ENCODE results near the gene HOXA7.

HOXA7 gene

GRCh38 chr7:27182285-27182841 is 25.9 kb upstream of the HOXA7 start:
- DNase-seq (ENCODE audit: low read depth in 2 of 2) = no peak

- DNase-seq (ENCODE audit: low read depth in 2 of 2) = no peak
These were observed 25.4 kb upstream of the HOXA7 start for GRCh38 chr7:27181795-27182275.

DNA sequence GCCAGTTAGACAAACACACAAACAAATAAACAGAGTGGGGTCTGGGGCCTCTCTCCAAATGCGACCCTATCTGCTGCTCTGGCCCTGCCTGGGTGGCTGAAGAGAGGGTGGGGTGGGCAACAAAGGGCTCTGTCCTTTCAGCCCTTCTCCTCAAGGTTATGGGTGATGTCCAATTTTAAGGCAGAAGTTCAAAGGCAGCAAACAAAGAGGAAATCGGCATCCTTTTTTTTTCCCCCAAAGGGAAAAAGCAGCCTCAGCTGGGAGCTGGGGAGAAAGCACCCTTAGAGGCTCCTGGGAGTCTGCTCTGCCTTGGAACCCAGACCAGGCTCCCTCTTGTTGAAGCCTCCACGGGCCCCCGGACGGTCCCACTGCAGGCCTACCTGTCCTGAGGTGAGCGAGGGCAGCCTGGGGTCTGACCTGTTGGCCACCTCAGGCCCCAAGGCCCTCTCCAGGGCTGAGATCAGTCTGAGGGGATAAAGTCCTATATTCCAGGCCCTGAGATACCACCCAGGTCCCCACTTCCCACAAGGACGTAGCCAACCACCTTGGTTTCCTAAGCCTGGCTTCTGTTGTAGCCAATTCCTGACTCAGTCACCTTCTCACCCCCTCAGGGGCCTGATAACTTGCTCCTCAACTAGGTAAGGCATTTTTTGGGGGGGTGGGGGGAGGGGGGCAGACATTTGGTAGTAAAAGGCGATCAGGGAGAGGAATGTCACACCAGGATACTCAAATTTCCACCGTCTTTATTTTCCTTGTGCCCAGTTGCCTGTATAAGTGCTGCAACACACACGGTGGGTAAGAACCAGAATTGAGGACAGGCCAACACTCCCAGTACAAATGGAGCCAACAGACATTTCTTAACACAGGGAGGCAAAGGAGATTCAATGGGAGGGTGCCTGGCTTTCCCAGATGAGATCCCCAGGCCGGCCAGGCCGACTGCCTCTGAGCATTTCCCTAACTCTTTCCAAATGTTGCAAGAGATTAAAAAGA is 24.3 kb upstream of the HOXA7 start:
- DNase-seq (ENCODE audit: low read depth in 2 of 2) = no peak

GRCh38 chr7:27179503-27180430 is 23.3 kb upstream of the HOXA7 start:
- DNase-seq (ENCODE audit: low read depth in 2 of 2) = peak; percentile 41 to 50

DNA sequence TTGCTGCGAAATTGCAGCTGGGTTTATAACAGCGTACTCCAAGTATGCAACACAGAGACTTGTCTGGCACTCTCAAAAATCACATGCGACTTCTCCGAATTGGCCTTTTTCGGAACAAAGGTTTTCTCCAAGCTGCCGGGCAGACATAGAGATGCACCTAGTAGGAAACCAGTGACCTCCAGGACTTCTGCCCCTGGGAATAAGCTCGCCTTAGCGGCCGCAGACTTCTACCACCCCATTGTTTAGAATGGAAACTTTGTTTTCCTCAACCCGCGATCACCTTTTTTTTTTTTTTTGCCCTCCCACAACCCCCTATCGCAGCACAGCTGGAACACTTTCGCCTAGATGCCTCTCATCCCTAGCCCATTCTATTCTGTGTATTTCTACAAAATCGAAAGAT is 22.6 kb upstream of the HOXA7 start:
- DNase-seq (ENCODE audit: low read depth in 2 of 2) = no peak

GRCh38 chr7:27178366-27178765 is 21.9 kb upstream of the HOXA7 start:
- DNase-seq (ENCODE audit: low read depth in 2 of 2) = no peak

DNA sequence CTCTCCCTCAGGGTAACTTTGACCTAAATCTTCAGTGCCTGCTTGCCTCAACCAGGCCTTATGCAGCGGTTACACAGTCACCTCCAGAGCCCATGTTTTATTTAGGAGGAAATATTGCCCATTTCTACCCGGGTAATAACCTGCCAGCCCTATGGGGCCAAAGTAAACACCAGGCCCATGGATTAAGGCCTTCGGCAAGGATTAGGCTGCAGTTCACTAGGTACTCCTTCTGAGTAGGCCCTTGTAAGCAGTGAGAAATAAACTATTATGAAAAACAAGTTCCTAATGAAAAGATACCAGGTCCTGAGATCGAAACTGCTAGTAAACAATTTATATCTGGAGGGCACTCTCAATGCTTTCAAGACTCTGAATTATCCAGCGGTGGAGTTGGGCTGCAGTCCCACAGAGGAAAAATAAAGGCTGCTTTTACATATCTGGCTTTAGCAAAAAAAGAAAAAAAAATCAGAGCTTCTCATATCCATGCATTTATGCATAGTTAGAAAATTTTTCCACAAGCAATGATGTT is 21.4 kb upstream of the HOXA7 start:
- no peak for DNase-seq (ENCODE audit: low read depth in 2 of 2)

DNA sequence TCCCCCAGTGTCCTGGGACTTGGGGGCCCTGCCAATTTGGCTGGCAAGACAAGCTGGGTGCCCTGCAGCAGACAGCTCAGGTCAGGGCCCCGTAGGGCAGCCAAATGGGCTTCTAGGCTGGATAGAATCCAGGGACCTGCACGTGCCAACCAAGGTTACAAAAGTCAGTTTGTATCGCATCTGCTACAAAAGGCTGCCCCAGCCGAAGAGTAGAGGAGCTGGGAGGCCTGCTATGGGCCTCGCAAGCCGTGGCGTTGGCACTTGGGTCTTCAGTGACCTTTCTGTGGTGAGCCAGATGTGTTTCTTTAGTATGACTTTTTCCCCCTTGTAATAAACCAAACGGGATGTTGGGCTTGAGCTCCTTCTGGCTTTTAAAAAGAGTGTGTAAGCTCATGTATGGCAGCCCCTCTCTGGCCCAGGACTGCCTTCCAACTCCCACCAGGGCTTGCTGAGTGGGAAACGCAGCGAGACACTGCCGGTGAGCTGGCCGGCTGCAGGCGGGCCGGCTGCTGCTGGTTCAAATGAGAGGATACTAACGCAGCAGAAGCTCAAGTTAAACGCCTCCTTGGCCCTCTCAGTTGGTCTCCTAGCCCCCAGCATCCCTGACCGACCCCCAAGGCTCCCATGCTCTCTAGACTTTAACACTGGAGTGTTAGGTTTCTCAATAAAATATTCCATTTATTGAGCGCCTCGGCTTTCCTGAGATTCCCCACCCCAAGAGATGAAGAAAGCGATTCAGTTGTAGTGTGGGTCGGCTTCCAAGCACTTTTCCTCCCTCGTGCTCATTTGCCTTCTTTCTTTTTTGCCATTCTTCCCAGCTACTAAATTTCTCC is 20.7 kb upstream of the HOXA7 start:
- no peak for DNase-seq (ENCODE audit: low read depth in 2 of 2)

- no peak for DNase-seq (ENCODE audit: low read depth in 2 of 2)
These were observed 20.0 kb upstream of the HOXA7 start for GRCh38 chr7:27176524-27176845.

DNA sequence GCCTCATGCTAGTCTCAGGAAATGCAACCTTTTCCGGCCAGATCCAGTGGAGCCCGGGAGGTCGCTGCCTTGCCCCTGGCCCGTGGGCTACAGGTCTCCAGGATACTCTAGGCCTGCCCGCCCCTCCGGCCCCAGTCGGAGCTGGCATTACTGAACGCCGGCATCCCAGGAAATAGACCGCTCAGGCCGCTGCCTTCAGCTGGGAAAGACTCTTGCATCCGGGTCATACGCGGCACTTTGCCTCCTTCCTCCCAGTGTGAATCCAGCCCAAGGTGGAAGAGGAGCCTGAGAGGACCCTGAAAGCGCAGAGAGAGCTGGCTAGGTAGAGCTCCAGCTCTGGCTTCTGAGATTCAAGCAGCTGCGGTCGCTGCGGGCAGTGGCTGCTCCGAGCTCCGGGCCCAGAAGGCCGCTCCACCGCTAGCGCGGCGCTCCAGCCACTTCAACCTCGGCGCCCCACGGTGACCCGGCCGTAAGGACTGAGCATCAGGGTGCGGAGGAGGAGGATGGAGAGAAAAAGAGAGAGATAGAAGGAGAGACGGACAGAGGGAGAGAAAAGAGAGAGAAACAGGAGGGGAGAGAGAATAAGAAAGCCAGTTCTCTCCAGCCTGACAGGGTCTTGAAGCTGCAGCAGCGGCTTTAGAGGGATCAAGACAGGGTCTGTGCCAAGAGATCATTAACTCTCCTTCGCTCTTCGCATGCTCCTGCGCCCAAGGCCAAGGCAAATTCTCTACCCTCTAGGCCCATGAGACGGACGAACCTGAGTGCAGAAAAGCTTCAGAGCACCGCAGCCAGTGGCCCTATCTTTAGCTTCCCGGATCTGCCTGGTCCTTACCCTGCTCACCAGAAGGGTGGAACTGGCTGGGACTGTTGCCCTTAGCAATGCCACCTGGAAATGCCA is 19.4 kb upstream of the HOXA7 start:
- no peak for DNase-seq (ENCODE audit: low read depth in 2 of 2)

GRCh38 chr7:27174874-27175625 is 18.6 kb upstream of the HOXA7 start:
- DNase-seq (ENCODE audit: low read depth in 2 of 2) = no peak

- DNase-seq (ENCODE audit: low read depth in 2 of 2) = no peak
These were observed 17.7 kb upstream of the HOXA7 start, which contains the start of gene HOXA10 for GRCh38 chr7:27173956-27174873. Gene HOXA10, minus strand, starts transcription at chr7:27174320. Its CDS starts 14 bp downstream, at chr7:27174306.

GRCh38 chr7:27173511-27173955 is 17.1 kb upstream of the HOXA7 start:
- DNase-seq (ENCODE audit: low read depth in 2 of 2) = no peak

- DNase-seq (ENCODE audit: low read depth in 2 of 2) = no peak
These were observed 16.5 kb upstream of the HOXA7 start for GRCh38 chr7:27172823-27173510.

DNA sequence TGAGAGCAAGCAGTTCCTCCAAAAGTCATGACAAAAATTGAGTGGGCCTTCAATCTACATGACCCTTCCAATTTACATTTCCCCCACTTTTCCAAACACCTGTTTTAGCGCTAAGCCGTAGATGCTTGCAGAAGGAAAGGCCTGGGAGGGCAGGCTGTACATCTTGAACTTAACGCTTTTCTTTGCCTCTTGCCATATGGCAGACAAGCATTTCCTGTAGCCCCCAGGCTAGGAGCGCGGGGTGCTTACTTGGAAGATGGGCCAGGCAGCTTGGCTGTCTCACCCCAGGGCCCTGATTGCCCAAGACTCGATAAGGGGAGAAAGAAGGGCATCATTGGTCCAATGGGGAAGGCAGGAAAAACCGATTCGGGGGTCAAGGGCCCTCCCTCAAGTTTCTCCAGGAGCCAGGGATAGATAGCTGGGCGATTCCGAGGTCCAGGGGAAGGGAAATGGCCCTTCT is 15.9 kb upstream of the HOXA7 start:
- no peak for DNase-seq (ENCODE audit: low read depth in 2 of 2)

GRCh38 chr7:27171637-27172314 is 15.3 kb upstream of the HOXA7 start:
- DNase-seq (ENCODE audit: low read depth in 2 of 2) = no peak

GRCh38 chr7:27171325-27171636 is 14.8 kb upstream of the HOXA7 start:
- no peak for DNase-seq (ENCODE audit: low read depth in 2 of 2)

Measured in activated CD4-positive, alpha-beta T cell treated with anti-CD3 and anti-CD28 coated beads for 24 hours (primary cell).